Calu3 (cell line): ENCODE measurements around the gene ST7L. TPM values are rescaled to one million over a fixed set of nuclear protein-coding genes. Genes with fewer than 3 reads are reported as not detected.

Source experiments
- Bru-seq: library from RNA; stranded (reverse); fragments of 400-500 nt; gene quantifications from one replicate; lab custom pipeline; 2021; lab: Mats Ljungman, UMichigan
- BruChase-seq, 2 experiments: library from RNA; stranded (reverse); fragments of 400-500 nt; gene quantifications; one replicate each; lab custom pipeline; 2021; lab: Mats Ljungman, UMichigan
- BruUV-seq: library from RNA; stranded (reverse); fragments of 400-500 nt; replicated peaks from 2 replicates; lab custom pipeline; 2021; lab: Mats Ljungman, UMichigan
- CTCF ChIA-PET: fragments of 300-600 bp; sonication (Branson Sonifier 250); formaldehyde crosslinking; loops from one replicate; lab custom pipeline; 2022; ENCODE audit warnings: antibody characterized with exemption; lab: Charles Lee
- DNase-seq: peaks from one replicate; pipeline ENCODE4 v3.0.0; 2022
- H3K27ac Mint-ChIP-seq: one replicate; pipeline ENCODE4 v1.8.0; 2022; ENCODE audit warnings: mixed read lengths; ENCODE audit not compliant: unreplicated experiment
- H3K27me3 Mint-ChIP-seq: one replicate; pipeline ENCODE4 v1.8.0; 2022; ENCODE audit warnings: mixed read lengths; ENCODE audit not compliant: unreplicated experiment
- H3K36me3 Mint-ChIP-seq: one replicate; pipeline ENCODE4 v1.8.0; 2022; ENCODE audit warnings: mild to moderate bottlenecking, moderate library complexity, mixed read lengths; ENCODE audit not compliant: insufficient read depth, unreplicated experiment
- H3K4me1 Mint-ChIP-seq: one replicate; pipeline ENCODE4 v1.8.0; 2022; ENCODE audit warnings: mild to moderate bottlenecking, low read depth, mixed read lengths; ENCODE audit not compliant: unreplicated experiment
- H3K4me3 Mint-ChIP-seq: one replicate; pipeline ENCODE4 v1.8.0; 2022; ENCODE audit warnings: mild to moderate bottlenecking, low read depth, moderate library complexity, mixed read lengths; ENCODE audit not compliant: unreplicated experiment
- H3K9me3 Mint-ChIP-seq: one replicate; pipeline ENCODE4 v1.8.0; 2022; ENCODE audit warnings: low read depth, mixed read lengths; ENCODE audit not compliant: unreplicated experiment
- CTCF ChIP-seq: fragments of 200-600 bp; IDR thresholded peaks from one replicate; pipeline ENCODE4 v1.8.0; 2022; ENCODE audit warnings: antibody characterized with exemption; ENCODE audit not compliant: unreplicated experiment
- intact Hi-C: fragments of 100-400 bp; cut with micrococcal nuclease; formaldehyde crosslinking; loops from one replicate; pipeline ENCODE4 v1.10.0; 2022; ENCODE audit not compliant: unreplicated experiment
- long read RNA-seq: library from polyadenylated mRNA; stranded (forward); transcript quantifications from one replicate; pipeline ENCODE4 v2.0.0, GENCODE V29; 2022
- total RNA-seq: library from RNA; stranded (reverse); gene quantifications from 2 replicates; pipeline ENCODE4 v1.2.3, GENCODE V29; 2022

The ST7L gene
- 15.9 and 19.0 TPM in 2 replicates for total RNA-seq
- Bru-seq, nascent RNA, result percentile 76 among the genes with signal in this experiment
- percentile 68 among the genes with signal in this experiment for BruChase-seq, experiment 1, labeled RNA remaining after a 6-hour chase
- BruChase-seq, experiment 2, labeled RNA remaining after a 2-hour chase, result percentile 70 among the genes with signal in this experiment
- long read RNA-seq, full-length matches to known transcripts, result 10 of 41 reads
- long read RNA-seq, partial matches to known transcripts, result 19 of 41 reads
- long read RNA-seq, other reads (novel, unspliced or antisense), result 12 of 41 reads

- no peaks in the 10 kb centered on the region for H3K9me3 Mint-ChIP-seq
- no peaks in the 10 kb centered on the region for H3K4me1 Mint-ChIP-seq
- no peak for TF ChIP-seq CTCF
- peak within 1 kb of the TSS; percentile 97 for H3K27ac Mint-ChIP-seq
- peak within 1 kb of the TSS; percentile 93 for H3K4me3 Mint-ChIP-seq
- CTCF ChIA-PET, result interaction anchor here (0.6 to 1.1 kb wide), 2 partner anchors 207 to 228 kb away, joined by 3 read pairs; no protein-coding TSS in a partner anchor
- intact Hi-C loops, result loop anchor here (2.0 to 10.0 kb wide), 3 partner anchors 86 to 227 kb away; partner anchors contain the start of gene WNT2B
- no TSS peak for BruUV-seq
- H3K36me3 Mint-ChIP-seq, result peaks cover 42% of the 10 kb centered on the region
- DNase-seq, result peak; percentile 64
- no peaks in the 10 kb centered on the region for H3K27me3 Mint-ChIP-seq
Observed at GRCh38 chr1:112618721-112619517, at the start of gene ST7L. TSS of gene ST7L (minus strand) at chr1:112619141. CDS start at chr1:112619113, 28 bp downstream.

DNA sequence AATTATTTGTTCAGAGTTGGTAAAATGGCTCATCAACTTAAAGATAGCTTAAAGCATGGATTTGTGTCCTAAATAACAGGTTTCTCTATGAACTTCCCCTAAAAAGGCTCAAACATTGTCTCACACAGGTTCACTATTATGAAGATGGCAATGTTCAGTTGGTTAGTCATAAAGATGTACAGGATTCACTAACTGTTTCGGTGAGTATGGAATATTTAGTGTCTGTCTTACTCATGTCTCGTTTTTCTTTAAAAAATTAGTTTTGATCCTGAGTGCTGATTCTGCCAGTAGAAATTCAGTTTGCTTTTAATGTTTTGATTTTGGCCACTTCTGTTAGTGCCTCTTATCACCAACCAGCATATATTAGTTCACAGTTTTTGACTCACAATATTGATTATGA, 48.0 kb upstream of the ST7L start:
- peaks cover 39% of the 10 kb centered on the region for H3K36me3 Mint-ChIP-seq
- intact Hi-C loops, result loop anchor here (10.0 kb wide), 1 partner anchor 62 kb away; no protein-coding TSS in a partner anchor
- no peaks in the 10 kb centered on the region for H3K4me1 Mint-ChIP-seq

DNA sequence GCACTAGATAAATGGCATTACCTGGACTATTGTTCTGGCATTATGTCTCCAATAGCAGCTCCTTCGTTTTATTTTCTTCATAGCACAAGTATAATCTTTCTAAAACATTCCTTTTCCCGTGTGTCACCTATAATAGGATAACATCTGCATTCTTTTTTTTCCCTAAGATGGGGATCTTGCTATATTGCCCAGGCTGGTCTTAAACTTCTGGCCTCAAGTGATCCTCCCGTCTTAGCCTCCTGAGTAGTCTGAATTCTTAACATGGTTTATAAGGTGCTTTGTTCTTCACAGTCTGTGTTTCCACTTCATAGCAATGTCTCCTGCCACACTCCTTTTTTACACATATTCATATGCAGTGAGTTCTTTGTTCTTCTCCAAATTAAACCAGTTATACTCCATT, 46.9 kb upstream of the ST7L start:
- Mint-ChIP-seq H3K4me3 (no peak overlapping the region), H3K27ac (no peak overlapping the region), H3K9me3 (no peaks in the 10 kb centered on the region), H3K27me3 (no peaks in the 10 kb centered on the region), H3K4me1 (no peaks in the 10 kb centered on the region), H3K36me3 (peaks cover 46% of the 10 kb centered on the region)
- no TSS peak for BruUV-seq
- CTCF ChIA-PET, result no interaction called here
- intact Hi-C loops, result loop anchor here (10.0 kb wide), 1 partner anchor 61 kb away; no protein-coding TSS in a partner anchor
- no peak for DNase-seq
- no peak for TF ChIP-seq CTCF

More for the DNA sequence above, 48.0 kb upstream of the ST7L start:
- CTCF ChIA-PET, result no interaction called here
- Mint-ChIP-seq H3K4me3 (no peak overlapping the region), H3K27me3 (no peaks in the 10 kb centered on the region), H3K27ac (no peak overlapping the region), H3K9me3 (no peaks in the 10 kb centered on the region)
- TF ChIP-seq CTCF, result no peak
- BruUV-seq, result no TSS peak
- DNase-seq, result no peak

DNA sequence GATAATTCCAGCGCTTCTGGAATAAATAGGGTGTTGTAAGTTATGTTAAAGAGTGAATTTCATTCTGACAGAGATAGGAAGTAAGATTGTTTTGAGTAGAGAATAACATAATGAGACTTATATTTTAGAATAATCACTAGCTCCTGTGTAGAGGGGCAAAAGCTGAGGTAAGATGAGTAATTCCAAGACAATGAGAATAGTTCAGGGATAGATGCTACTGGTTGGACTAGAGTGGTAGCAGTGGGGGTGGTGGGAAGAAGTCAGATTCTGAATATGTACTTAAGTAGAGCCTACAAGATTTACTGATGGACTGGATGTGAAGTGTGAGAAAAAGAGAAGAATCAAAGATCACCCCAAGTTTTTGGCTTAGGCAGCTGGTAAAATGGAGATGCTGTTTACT, 32.3 kb upstream of the ST7L start:
- BruUV-seq, result TSS peak; percentile 22
- H3K36me3 Mint-ChIP-seq, result peaks cover 30% of the 10 kb centered on the region
- intact Hi-C loops, result no loop called here
- DNase-seq, result no peak
- no peak overlapping the region for H3K27ac Mint-ChIP-seq
- H3K9me3 Mint-ChIP-seq, result no peaks in the 10 kb centered on the region
- CTCF ChIA-PET, result interaction anchor here (1.4 kb wide), 1 partner anchor 10 kb away, joined by 4 read pairs; no protein-coding TSS in a partner anchor
- H3K4me1 Mint-ChIP-seq, result no peaks in the 10 kb centered on the region
- no peaks in the 10 kb centered on the region for H3K27me3 Mint-ChIP-seq
- no peak for TF ChIP-seq CTCF
- H3K4me3 Mint-ChIP-seq, result no peak overlapping the region
